Glomerular visceral epithelial cell (primary cell): ENCODE measurements around the gene TOMM20L.
"Not testable (repeated sequence)": the region's sequence is repeated elsewhere in the genome, so short reads cannot be mapped to it uniquely, and the experiment has no call there.

Source experiments
- DNase-seq: peaks from one replicate; pipeline ENCODE4 v3.0.0-alpha.2; 2016; ENCODE audit errors: extremely low spot score

TOMM20L gene

DNA sequence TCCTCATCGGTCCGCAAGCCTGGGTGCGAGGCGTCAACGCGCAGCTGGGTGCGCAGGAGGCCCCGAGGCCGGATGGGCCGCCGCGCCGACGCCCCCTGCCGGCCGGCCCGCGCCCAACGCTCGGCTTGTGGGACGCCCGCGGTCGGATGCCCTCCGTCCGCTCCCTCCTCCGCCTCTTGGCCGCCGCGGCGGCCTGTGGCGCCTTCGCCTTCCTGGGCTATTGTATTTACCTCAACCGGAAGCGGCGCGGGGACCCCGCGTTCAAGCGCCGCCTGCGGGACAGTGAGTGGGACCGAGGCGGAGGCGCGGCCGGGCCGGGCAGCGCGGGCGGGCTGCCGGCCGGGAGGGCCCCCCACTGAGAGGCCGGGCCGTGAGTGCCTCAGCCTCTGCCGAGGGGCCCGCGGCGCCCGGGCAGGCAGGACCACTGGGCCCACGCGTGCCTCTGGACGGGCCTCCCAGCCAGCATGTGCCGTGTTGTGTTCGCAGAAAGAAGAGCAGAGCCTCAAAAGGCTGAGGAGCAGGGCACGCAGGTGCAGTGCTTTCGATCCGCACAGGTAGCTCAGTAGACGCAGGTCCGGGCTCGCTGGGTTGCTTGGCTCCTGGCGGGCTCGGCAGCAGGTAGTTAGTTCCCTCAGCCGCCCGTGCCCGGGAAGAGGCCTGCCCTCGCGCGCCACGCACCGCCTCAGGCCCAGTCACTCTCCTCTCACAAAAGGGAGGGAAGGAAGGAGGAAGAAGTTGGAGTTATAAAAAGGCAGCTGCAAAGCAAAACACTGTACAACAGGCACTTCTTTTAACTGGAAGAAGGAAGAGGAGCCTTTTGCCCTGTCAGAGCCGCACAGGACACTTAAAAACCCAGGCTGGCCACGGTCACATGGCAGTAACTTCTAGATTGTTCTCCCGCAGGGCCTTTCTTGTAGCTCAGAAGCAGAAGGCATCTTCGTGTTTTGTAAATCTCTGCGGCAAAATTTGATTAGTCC lies at the start of gene TOMM20L:
TSS of gene TOMM20L (plus strand) at position 119 of the 977 bp plus-strand sequence. CDS start at position 147, 28 bp downstream.
- peak; percentile 71 for DNase-seq

DNA sequence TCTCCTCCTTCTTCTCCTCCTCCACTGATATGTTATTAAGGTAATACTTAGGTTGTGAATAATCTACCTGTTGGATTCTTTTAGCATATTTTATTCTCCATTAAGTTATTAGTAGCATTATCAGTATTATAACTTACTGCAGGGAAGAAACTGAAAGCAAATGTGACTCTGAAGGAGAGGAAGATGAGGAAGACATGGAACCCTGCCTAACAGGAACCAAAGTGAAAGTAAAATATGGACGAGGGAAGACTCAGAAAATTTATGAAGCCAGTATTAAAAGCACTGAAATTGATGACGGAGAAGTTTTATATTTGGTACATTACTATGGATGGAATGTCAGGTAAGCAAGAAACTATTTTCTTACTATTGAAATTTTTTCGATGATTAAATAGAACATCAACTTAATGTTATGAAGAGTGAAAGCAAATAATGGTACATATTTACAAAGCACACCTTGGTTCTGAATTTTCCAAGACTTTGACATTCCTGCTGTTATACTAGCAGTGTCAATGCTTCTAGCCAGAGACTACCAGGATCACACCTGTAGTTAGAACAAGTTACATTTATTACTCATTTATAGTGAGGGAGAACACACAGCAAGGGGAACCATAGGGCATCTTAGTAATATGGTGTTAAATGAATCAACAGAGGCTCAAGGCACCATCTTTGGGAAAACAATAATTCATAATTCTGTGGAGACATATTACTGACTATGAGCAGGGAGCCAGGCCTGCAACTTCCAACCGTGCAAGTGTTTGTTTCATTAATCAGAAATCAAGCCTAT lies 42.0 kb upstream of the TOMM20L start:
- no peak for DNase-seq

DNA sequence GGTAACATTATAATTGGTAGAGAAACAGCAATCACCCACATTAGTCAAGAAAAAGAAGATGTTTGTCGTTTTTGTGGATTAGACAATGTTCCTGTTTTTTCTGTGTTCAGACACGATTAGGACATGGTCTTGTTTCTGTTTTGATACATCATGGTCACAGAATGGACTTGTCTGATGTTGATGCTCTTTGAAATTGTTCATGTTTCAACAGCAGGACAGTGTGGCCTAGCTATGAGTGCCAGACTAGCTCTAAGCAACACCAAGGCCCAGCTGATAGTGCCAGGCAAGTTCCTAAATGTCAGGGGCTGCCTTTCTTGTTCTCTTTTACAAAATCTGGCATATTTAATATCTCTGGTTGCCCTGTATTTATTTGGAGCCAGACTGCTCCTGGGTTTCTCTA lies 40.9 kb upstream of the TOMM20L start:
- DNase-seq = no peak

DNA sequence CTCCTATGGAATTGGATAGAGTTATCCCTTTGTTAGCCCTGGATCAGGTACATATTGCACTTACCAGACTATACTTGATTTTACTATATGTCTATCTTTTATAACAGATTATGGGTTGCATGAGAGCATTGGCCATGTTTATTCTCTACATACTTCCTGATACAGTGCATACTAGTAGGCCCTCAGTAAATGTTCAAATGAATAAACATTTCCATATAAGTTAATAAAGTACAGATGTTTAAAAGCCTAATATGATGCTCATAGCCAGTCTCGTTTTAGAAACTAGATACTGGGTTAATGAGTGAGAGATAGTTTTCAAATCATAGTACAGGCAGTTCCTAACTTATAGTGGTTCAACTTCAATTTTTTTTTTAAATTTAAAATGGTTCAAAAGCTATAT lies 39.5 kb upstream of the TOMM20L start:
- no peak for DNase-seq

DNA sequence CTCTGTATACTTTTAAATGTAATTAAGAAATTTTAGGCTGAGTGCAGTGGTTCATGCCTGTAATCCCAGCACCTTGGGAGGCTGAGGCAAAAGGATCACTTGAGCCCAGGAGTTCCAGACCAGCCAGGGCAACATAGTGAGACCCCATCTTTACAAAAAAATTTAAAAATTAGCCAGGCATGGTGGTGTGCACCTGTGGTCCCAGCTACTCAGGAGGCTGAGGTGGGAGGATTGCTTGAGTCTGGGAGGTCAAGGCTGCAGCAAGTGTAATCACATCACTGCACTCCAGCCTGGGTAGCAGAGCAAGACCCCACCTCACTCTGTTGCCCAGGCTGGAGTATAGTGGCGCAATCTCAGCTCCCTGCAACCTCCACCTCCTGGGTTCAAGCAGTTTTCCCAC lies 33.5 kb upstream of the TOMM20L start:
- DNase-seq = not testable (repeated sequence)

DNA sequence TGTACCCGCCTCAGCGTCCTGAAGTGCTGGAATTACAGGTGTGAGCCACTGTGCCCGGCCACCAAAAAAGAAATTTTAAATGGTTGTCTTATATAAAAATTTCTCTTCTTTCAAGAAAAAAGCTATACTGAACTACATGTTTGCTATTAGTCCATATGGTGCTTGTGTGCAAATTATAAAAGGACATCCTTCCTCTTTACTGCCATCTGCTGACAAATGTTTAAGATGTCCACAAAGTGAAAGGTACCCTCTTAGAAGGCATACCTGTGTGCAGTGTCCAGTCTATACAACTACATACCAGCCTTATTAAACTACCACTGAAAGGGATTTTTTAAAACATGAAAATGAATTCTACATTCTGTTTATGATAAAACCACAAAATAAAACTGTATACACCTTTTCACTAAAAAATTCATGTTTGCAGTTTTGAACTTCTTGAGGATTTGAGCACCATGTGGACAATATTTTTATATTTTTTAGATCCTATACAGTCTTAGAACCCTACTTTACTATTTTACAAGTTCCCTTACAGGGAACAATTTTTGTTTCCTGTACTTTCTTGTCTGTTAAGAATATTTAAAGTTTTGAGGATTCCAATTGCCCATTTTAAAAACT lies 32.8 kb upstream of the TOMM20L start:
- peak; percentile 47 for DNase-seq

DNA sequence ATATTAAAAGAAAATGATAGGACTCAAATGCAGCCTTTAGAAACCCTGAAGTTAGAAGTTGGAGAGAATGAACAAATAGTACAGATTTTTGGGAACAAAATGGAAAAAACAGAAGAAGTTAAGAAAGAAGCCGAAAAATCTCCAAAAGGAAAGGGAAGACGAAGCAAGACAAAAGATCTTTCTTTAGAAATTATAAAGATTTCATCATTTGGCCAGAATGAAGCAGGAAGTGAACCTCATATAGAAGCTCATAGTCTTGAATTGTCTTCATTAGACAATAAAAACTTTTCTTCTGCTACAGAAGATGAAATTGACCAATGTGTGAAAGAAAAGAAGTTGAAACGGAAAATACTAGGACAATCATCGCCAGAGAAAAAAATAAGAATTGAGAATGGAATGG lies 31.4 kb upstream of the TOMM20L start:
- DNase-seq = no peak

DNA sequence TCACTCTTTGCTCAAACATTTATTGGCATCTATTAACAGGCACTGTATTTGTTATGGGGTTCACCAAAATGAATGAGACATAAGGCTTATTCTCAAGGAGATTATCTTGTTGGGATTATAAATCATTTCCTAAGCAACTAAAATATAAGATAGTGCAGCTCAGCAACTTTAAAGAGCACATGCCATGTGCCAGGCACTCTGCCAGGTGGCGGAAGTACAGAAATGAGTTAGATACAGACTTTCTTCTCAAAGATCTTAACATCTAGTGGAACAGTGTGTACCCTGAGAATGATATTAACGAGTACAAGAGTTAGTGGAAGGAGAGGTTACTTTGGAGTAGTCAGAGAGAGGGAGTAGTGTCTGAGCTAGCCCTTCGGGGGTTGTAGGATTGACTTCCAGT lies 28.4 kb upstream of the TOMM20L start:
- DNase-seq = no peak

DNA sequence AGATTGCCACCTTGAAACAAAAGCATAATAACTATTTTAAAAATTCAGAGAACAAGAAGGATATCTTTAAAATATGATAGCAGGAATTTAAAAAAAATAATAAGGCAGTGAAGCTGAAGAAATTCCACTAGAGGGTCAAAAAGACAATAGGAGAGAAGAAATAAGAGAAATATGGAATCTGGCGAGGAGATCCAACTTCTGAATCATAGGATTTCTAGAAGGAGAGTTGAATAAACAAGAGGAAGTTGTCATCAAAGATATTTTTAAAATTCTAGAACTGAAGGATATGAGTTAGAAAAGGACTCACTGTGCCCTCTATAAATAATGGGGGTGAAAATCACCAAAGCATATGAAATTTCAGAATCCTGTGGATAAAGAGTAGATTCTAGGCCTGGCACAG lies 26.8 kb upstream of the TOMM20L start:
- no peak for DNase-seq

DNA sequence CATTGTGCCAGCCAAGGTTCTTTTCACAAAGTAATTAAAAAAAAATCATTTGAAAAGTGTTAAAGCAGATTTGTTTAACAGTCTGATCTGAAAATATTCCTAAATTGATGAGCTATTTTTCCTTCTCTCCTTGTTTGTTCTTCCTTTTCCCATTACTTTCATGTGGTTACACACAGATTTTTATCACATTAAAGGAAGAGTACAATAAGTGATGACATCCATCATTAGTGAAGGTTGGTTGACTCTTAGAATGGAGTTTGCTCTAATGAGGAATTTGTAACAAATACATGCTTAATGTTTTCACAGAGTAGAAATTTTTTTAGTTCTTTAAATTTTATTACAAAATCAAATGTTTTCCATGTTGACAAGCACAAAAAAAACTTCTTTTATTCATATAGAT lies 18.9 kb upstream of the TOMM20L start:
- DNase-seq = no peak

DNA sequence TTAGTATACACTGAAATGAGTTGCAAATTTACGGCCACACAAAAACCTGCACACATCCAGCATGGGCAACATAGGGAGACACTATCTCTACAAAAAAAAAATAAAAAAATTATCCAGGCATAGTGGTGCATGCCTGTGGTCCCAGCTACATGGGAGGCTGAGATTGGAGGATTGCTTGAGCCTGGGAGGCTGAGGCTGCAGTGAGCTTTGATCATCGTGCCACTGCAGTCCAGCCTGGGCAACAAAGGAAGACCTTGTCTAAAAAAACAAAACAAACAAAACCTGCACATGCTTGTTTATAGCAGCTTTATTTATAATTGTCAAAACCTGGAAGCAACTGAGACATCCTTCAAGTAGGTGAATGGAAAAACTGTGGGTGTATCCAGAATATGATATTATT lies 4.9 kb upstream of the TOMM20L start:
- no peak for DNase-seq

DNA sequence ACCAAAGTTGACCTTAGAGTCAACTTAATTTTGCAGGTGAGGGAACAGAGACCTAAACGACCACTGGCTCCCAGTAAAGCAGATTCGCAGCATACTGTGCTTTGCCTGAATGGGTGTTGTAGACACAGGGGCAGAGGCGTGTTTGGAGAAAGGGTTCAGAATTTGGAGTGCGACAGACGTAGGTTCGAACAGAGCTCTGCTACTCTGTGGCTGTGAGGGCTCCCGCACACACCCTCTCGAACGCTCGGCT lies 243 bp upstream of the TOMM20L start:
- DNase-seq = no peak

DNA sequence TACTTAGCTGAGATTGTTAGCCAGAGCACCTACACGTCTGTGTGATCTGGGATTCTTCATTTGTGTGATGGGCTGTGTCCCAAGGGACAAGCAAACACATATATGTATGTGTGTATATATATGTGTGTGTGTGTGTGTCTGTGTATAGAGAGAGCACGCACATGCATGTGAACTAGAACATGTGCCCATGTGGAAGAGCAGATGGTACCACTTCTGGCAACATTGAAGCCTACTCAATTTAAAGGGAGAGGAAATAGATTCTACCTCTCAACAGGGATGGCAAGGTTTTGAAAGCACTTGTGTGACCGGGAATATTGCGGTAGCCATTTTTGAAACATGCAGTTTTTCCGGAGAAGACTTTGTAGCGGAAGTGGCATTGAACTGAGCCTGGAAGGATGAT lies 1.4 kb downstream of the TOMM20L start:
- DNase-seq = no peak

DNA sequence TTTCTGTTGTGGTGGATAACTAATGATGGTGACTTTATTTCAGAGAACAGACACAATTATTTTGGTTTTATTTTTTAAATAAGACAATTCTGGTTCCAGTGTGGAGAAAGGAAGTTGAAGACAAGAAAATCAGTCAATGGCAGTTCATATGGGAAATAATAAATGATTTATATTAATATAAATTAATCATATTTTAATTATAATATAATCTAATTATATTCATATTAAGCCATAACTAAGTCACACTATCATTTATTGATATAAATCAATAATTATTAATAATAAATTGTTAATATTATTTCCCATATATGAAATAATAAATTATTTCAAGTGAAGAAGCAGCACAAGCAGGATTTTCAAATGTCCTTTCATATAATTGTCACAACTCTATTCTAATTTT lies 2.8 kb downstream of the TOMM20L start:
- DNase-seq = no peak

DNA sequence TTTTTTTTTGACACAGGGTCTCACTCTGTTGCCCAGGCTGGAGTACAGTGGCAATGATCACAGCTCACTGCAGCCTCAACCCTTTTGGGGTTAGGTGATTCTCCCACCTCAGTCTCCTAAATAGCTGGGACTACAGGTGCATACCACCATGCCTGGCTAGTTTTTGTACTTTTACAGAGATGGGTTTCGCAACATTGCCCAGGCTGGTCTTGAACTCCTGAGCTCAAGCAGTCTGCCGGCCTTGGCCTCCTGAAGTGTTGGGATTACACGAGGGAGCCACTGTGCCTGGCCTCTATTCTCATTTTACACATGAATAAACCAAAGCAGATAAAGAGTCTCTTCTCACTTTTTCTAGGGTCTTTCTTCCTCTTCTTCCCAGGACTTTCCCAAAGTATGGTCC lies 3.2 kb downstream of the TOMM20L start:
- DNase-seq = no peak

DNA sequence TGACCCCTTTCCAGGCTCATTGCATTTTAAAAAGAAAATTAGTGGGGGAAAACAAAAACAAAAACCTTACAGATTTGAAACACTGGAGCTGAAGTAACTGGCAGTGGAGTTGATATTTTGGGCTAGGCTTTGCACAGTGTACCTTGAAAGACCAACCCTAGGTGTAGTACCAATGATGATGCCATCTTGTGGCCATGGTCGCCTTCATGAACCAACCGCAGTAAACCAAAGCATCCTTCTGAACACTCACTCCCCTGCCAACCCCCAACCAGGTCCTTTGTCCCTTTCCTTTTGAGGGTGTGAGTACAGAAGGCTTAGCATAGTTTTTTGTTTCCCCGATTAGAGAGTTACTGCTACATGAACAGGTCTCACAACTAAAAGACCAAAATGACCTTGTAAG lies 5.9 kb downstream of the TOMM20L start:
- DNase-seq = no peak

DNA sequence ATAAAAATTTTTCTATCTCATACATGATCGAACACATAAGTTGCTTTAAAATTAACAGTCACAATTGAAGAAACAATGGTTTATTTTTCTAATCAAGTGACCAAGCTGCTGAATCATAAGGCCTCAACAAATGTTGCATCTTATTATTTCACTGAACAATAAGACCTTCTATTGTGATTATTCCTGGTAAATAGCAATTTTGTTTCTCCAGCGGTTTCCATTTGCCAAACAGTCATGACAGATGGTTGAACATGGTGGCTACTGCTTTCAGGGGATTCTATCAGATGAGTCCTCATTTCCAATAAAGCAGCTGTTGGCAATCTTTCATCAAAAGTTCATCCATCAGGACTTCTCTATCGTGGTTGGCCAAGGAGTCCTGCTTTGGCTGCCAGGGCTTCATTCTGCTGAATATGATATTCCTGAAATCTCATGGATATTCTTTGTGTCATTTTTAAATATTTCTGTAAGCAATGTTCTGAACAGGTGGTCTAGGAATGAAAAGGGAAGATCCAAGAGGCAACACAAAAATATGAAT lies 13.0 kb downstream of the TOMM20L start:
- DNase-seq = no peak

DNA sequence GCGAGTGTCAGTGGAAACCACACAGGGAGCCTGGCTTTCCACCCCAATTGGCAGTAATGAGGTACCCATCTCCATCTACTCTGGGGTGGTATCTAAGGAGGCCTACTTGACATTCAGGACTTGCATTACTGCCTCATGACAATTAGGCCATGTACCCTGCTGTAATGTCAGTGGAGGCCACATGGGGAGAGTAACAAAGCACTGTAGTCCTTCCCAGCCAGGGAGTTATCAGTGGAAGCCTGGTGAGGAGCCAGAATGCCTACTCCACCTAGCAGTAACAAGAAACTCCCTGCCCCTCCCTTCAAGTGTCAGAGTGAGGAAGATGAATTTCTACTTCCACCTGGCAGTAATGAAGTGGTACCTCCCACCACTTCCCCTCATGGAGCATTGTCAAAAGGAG lies 19.1 kb downstream of the TOMM20L start:
- no peak for DNase-seq

DNA sequence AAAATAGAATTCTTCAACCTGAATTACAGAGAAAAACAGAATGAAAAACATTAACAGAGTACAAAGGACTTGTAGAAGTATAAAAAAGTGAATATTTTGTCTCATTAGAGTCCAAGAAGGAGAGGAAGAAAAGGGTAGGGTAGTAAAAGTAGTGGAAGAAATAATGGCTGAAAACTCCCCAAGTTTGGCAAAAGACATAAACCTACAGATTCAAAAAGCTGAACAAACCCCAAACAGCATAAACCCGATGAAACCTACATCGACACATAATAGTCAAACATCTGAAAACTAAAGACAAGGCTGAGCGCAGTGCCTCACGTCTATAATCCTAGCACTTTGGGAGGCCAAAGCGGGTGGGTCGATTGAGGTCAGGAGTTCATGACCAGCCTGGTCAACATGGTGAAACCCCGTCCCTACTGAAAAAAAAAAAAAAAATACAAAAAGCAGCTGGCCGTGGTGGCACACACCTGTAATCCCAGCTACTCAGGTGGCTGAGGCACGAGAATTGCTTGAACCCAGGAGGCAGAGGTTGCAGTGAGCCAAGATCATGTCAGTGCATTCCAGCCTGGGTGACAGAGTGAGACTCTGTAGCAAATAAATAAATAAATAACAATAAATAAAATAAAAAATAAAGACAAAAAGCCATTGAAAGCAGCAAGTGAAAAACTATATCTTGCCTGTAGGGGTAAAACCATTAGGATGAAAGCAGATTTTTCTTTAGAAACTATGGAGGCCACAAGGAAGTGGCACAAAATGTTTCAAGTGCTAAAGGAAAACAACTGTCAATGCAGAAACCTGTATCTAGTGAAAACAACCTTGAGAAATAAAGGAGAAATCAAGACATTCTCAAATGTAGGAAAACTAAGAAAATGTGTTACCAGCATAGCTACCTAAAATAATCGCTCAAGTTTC lies 20.2 kb downstream of the TOMM20L start:
- no peak for DNase-seq

DNA sequence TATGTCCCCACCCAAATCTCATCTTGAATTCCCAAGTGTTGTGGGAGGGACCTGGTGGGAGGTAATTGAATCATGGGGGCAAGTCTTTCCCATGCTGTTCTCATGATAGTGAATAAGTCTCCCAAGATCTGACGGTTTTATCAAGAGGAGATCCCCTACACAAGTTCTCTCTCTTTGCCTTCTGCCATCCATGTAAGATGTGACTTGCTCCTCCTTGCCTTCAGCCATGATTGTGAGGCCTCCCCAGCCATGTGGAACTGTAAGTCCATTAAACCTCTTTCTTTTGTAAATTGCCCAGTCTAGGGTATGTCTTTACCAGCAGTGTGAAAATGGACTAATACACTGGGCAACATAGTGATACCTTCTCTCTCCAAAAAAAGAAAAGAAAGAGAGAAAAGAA lies 21.2 kb downstream of the TOMM20L start:
- DNase-seq = not testable (repeated sequence)

DNA sequence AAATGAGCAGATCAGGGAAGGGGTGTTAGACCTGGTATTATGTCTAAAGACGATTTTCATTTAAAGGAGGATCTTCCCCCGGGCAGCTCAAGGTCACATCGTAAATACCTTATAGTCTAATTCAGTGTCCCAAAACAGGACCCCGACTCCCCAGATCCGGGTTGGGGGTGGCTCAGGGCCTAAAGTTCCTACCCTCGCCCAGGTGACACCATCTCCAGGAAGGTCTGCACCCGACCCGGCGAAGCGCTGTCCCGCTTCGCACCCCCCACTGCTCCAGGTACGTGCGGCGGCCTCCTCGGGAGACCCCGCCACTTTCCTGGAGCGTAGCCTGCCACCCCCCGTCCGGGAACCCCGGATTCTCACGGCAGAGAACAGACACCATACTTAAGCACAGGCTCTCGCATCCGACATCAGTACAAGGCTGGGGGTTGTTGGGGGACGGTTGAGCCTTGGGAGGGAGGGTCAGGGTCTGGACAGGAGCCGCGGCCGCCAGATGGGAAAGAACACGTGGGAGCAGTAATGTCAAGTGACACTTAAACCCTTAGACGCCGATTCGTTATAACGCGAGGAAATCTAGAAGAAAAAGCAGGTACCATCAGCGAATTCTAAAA lies 31.0 kb downstream of the TOMM20L start:
- DNase-seq = peak; percentile 63
